ENCODE measurements around the gene TGFA. TPM values are rescaled to one million over a fixed set of nuclear protein-coding genes. Genes with fewer than 3 reads are reported as not detected.
A peak's percentile ranks its signal among the peaks of the same experiment; 100 is the strongest.

Gene TGFA
- total RNA-seq, 1 donor from 2014 or later = 17.8 TPM

- no peak for DNase-seq (ENCODE audit: low spot score)
Observed at GRCh38 chr2:70463581-70463980, 90.0 kb downstream of the TGFA start.

DNA sequence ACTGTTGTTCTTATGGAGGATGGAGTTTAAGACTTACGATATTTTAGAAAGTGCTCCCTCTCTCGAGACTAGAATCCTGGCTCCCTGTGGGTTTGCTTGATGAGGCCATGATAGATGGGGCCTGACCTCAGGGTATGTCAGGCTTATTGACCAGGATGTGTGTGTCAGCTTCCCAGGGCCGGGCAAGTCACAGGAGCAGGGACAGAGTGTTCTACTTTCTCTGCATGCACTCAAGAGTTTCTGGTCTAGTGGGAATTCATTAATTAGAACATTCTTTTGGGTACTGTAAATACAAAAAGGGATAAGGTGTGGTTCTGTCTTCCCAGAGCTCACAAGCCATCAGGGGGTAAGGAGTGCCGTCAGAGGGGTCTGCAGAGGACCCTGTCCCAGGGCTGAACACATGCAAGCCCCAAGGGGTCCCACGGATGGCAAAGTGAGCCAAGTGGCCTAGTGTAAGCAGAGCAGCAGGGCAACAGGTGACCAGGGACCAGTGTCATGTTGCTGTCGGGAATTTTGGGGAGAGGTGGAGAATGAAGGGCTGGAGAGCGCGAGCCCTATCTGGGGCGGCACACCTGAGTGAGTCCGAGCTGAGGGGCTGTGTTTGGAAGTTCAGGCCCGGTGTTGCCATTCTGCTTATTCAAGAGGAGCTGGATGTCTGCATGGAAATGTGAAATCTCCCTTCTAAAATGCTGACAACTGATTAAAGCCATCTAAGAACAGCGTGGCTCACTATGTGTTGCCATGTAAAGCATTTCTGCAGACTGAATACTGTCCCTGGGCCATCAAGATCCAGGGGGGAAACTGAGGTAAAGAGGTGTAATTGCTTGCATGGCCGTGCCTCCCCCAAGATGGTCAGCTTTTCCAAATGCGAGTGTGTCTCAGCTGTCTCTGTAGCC, 91.4 kb downstream of the TGFA start:
- DNase-seq (ENCODE audit: low spot score) = no peak

GRCh38 chr2:70461414-70461813, 92.2 kb downstream of the TGFA start:
- no peak for DNase-seq (ENCODE audit: low spot score)

GRCh38 chr2:70460333-70460732, 93.3 kb downstream of the TGFA start:
- no peak for DNase-seq (ENCODE audit: low spot score)

DNA sequence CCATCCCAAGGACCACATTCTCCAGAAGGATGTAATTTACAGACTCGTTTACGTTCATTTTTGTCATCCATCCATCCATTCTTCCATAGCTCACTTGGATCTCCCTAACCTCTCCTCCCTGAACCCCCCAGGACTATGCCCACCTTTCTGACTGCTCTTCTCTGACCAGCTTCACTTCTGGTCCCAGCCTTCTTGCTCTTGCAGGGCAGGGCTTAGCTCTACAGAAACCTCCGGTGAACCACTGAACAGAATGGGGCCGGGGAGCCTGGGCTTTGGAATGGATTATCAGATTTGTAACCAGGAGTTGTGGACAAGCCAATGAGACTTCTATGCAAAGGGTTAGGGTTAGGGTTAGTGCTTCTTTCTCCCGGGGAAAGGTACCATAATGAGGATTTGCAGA, 95.0 kb downstream of the TGFA start:
- no peak for DNase-seq (ENCODE audit: low spot score)

GRCh38 chr2:70456585-70457495, 96.8 kb downstream of the TGFA start:
- DNase-seq (ENCODE audit: low spot score) = no peak

GRCh38 chr2:70454936-70455544, 98.6 kb downstream of the TGFA start:
- DNase-seq (ENCODE audit: low spot score) = no peak

DNA sequence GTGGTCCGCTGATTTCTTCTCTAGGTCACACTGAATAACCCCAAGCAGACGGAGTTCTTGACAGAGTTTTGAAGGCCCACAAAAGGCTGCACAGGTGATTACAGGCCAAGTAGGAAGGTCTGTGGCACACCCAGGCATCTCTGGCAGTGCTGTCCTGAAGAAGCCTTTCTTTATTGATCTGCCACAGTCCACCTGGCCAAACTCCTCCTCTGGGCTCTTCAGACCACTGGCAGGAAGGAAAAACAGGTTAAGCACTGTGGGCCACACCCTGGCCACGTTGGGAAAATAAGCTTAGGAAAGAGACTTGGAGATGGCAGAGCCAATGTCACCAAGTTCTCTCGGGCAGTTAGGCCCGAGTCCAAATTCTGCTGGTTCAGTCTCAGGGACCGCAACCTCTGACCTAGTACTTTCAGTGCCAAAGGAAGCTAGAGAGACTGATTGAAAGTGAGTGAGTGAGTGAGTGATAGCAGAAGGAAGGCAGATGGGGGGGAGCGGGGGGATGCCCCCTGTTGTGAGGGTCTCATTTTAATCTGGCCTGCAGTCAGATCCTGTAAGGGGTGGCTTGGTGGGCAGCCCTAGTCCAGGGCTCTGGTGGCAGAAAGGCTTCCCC, 102.9 kb downstream of the TGFA start:
- DNase-seq (ENCODE audit: low spot score) = no peak

GRCh38 chr2:70448041-70448440, 105.6 kb downstream of the TGFA start:
- no peak for DNase-seq (ENCODE audit: low spot score)

GRCh38 chr2:70443726-70444125, 109.9 kb downstream of the TGFA start:
- no peak for DNase-seq (ENCODE audit: low spot score)

GRCh38 chr2:70443078-70443465, 110.6 kb downstream of the TGFA start:
- no peak for DNase-seq (ENCODE audit: low spot score)

DNA sequence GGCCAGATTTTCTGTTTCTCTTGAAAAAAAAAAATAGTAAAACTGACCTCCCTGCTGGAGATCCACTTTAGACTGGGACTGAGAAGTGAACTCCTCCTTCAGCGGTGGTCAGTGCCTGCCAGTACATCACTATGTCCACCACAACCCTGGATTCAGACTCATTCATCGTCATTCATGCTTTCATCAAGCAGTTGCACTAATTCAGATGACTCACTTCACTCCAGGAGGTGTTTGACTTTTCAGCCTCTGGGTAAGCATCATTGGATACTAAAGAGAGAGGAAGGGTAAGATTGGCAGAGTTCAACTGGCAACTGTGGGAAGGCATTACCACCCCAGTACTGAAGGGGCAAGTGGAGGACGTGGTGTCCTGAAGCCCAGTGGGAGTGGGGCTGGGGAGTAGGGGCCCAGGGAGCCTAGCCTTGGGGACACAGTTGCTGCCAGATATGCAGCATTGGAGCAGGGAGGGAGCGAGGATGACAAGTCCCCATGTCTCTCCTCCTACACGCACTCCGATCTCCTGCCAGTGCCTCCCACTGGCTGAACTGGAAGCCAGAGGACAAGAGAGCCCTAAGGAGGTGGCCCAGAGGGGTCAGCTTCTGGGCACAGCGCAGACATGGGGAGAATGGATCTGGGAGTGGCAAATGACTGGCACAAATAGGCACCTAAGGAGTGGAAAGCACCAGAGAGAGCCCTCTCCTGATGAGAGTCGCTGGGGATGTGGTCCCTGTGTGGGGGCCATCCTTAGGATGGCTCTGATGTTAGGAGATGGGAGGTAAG, 111.1 kb downstream of the TGFA start:
- DNase-seq (ENCODE audit: low spot score) = no peak

DNA sequence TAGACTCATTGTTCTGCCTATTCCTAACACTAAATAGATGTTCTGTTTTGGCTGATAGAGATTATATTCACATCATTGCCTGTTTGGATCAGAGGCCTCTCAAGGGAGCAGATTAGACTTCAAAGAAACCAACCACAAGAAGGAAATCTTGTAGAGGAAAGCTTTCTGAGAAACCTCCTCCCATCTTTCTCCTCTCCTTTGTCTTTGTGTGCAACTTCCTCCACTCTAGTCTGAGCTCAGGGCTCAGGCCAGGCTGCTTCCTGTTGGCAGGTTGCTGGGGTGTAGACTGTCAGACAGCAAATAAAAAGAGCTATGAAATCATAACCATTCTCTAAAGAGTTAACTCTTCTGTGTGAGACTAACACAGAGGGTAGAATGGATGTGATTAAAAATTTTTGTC, 113.0 kb downstream of the TGFA start:
- DNase-seq (ENCODE audit: low spot score) = no peak

DNA sequence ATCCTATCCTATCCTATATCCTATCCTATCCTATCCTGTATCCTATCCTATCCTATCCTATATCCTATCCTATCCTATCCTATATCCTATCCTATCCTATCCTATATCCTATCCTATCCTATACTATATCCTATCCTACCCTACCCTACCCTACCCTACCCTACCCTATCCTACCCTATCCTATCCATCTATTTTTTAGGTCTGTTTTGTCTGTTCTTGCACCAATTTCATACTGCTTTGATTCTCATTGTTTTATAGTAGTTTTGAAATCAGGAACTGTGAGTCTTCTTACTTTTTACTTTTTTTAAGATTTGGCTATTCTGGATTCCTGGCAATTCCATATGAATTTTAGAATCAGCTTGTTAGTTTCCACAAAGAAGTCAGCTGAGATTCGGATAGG, 118.5 kb downstream of the TGFA start:
- no peak for DNase-seq (ENCODE audit: low spot score)

DNA sequence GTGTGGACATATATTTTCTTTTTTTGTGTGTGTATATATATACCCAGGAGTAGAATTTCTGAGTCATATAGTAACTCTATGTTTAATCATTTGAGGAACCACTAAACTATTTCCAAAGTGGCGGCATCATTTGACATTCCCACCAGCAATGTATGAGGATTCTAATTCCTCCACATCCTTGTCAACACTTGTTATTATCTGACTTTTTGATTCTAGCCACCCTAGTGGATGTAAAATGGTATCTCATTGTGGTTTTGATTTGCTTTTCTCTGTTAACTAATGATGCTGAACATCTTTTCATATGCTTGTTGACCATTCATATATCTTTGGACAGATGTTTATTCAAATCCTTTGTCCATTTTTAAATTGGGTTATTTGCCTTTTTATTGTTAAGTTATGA, 120.3 kb downstream of the TGFA start:
- DNase-seq (ENCODE audit: low spot score) = no peak

DNA sequence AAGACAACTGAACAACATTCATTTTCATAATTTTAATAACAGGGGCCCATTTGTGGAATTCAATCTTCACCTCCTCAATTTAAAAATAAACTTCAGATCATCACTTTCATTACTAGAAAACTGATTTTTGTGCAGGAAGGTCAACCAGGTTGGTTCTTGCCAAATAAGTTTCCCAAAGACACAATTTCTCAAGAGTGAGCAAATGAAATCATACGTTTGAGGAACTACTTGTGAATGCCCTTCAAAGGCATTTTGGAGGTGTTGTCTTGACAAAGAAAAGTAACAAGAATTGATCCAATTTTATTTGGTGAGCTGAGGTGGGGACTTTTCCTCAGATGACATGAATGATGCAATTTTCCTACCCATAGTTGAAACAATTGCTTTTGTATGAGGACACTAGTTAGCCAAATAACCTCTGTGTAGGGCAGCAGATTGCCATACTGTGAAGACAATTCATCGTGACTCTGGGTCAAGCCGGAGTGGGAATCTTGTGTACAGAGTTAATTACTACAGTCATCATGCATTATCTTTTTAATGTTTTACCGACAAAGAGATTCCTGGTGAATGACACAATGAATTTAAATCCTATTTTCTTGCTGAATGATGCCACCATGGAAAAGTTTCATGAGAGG, 121.8 kb downstream of the TGFA start:
- DNase-seq (ENCODE audit: low spot score) = no peak

DNA sequence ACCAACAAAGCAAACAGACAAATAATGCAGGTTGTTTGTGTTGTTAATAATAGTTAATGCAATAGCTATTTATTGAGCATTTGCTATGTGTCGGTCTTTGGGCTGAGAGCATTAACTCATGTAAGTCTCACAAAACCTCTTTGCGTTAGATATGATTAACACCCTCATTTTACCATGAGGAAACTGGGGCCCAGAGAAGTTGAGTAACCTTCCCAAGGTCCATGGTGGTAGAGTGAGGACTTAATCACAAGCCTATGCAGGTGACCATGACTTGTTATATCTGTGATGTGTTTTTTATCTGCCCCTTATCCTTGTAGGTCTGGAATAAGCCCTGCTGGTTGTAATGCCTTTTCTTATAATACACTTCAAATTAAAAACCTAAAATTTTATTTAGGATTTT, 127.3 kb downstream of the TGFA start:
- DNase-seq (ENCODE audit: low spot score) = no peak

DNA sequence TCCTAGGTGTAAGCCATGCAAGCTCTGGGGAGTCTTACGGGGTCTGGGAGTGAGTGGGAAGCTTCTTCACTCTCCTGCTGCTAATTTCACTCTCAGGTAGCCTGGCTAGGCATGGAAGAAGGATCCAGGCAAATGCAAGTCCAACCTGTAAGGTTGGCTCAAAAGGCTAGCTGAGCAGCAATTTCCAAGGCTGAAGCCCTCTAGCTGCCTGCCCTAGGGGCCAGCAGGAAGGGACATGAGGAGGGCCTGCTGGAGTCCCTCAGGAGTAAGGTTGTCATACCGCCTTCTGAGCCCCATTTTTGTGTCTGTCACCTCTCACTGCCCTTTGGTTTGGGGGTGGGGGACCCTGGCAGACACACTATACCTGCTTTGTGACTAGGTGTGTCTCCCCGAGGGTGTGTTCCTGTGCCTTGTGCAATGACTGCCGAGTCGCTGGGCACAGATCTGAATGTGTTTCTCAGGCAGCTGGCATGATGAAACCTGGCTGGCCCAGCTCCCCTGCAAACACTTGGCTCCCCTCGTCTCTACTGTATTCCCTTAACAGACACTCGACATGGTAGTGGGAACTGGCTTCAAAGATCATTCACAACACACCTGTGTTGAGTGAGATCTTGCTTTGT, 127.8 kb downstream of the TGFA start:
- DNase-seq (ENCODE audit: low spot score) = peak; percentile 49

- no peak for DNase-seq (ENCODE audit: low spot score)
Observed at GRCh38 chr2:70420740-70421139, 132.9 kb downstream of the TGFA start.

- no peak for DNase-seq (ENCODE audit: low spot score)
Observed at GRCh38 chr2:70420143-70420542, 133.5 kb downstream of the TGFA start.

Measured in ureter (tissue), 1 donor.